ENCODE data around the gene CRYGS.
A peak's percentile ranks its signal among the peaks of the same experiment; 100 is the strongest.
"Not testable (repeated sequence)": the region's sequence is repeated elsewhere in the genome, so short reads cannot be mapped to it uniquely, and the experiment has no call there.

Gene CRYGS

GRCh38 chr3:186544281-186544680, at the start of gene CRYGS:
CRYGS (minus strand) TSS chr3:186544380; CDS start chr3:186544326, 54 bp downstream.
- no peak for DNase-seq

- DNase-seq: no peak
Measured at GRCh38 chr3:186593862-186594261, 49.7 kb upstream of the CRYGS start.

- no peak for DNase-seq
Measured at GRCh38 chr3:186592682-186593081, 48.5 kb upstream of the CRYGS start.

- no peak for DNase-seq
Measured at GRCh38 chr3:186590580-186591295, 46.6 kb upstream of the CRYGS start.

GRCh38 chr3:186589856-186590579, 45.8 kb upstream of the CRYGS start:
- DNase-seq: no peak

GRCh38 chr3:186589121-186589520, 44.9 kb upstream of the CRYGS start:
- DNase-seq: no peak

- DNase-seq: no peak
Measured at GRCh38 chr3:186588632-186589031, 44.5 kb upstream of the CRYGS start.

GRCh38 chr3:186587183-186587582, 43.0 kb upstream of the CRYGS start:
- DNase-seq: no peak

GRCh38 chr3:186586245-186586644, 42.1 kb upstream of the CRYGS start:
- not testable (repeated sequence) for DNase-seq

- DNase-seq: no peak
Measured at GRCh38 chr3:186583831-186584230, 39.7 kb upstream of the CRYGS start.

- DNase-seq: no peak
Measured at GRCh38 chr3:186582541-186582940, 38.4 kb upstream of the CRYGS start.

- no peak for DNase-seq
Measured at GRCh38 chr3:186580785-186581184, 36.6 kb upstream of the CRYGS start.

GRCh38 chr3:186577521-186577920, 33.3 kb upstream of the CRYGS start:
- DNase-seq: no peak

GRCh38 chr3:186571644-186572013, 27.4 kb upstream of the CRYGS start:
- no peak for DNase-seq

GRCh38 chr3:186570941-186571643, 26.9 kb upstream of the CRYGS start:
- DNase-seq: no peak

GRCh38 chr3:186570096-186570940, 26.1 kb upstream of the CRYGS start, which contains the start of gene DNAJB11:
DNAJB11 (plus strand) TSS chr3:186570720; CDS start chr3:186570898, 178 bp downstream.
- DNase-seq: peak; percentile 95

GRCh38 chr3:186569779-186570095, 25.6 kb upstream of the CRYGS start:
- no peak for DNase-seq

- DNase-seq: not testable (repeated sequence)
Measured at GRCh38 chr3:186569361-186569760, 25.2 kb upstream of the CRYGS start.

- DNase-seq: peak; percentile 41
Measured at GRCh38 chr3:186567072-186567921, 23.1 kb upstream of the CRYGS start, which contains the start of gene TBCCD1. TBCCD1 (minus strand) TSS chr3:186567339; CDS start chr3:186564329, 3,010 bp downstream.

- DNase-seq: no peak
Measured at GRCh38 chr3:186566772-186567071, 22.5 kb upstream of the CRYGS start.

- DNase-seq: no peak
Measured at GRCh38 chr3:186564586-186564985, 20.4 kb upstream of the CRYGS start.
